Cardiac atrium fibroblast (primary cell): ENCODE data around the gene FERMT2. TPM values are rescaled to one million over a fixed set of nuclear protein-coding genes. Genes with fewer than 3 reads are reported as not detected.

Experiments
- total RNA-seq: library from RNA; depleted of rRNA; stranded (reverse); fragments of >200 nt; gene quantifications from 2 replicates; pipeline ENCODE4 v1.2.3, GENCODE V29; 2015

FERMT2 gene, protein sequence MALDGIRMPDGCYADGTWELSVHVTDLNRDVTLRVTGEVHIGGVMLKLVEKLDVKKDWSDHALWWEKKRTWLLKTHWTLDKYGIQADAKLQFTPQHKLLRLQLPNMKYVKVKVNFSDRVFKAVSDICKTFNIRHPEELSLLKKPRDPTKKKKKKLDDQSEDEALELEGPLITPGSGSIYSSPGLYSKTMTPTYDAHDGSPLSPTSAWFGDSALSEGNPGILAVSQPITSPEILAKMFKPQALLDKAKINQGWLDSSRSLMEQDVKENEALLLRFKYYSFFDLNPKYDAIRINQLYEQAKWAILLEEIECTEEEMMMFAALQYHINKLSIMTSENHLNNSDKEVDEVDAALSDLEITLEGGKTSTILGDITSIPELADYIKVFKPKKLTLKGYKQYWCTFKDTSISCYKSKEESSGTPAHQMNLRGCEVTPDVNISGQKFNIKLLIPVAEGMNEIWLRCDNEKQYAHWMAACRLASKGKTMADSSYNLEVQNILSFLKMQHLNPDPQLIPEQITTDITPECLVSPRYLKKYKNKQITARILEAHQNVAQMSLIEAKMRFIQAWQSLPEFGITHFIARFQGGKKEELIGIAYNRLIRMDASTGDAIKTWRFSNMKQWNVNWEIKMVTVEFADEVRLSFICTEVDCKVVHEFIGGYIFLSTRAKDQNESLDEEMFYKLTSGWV
- total RNA-seq = 164 and 195 TPM in 2 replicates

DNA sequence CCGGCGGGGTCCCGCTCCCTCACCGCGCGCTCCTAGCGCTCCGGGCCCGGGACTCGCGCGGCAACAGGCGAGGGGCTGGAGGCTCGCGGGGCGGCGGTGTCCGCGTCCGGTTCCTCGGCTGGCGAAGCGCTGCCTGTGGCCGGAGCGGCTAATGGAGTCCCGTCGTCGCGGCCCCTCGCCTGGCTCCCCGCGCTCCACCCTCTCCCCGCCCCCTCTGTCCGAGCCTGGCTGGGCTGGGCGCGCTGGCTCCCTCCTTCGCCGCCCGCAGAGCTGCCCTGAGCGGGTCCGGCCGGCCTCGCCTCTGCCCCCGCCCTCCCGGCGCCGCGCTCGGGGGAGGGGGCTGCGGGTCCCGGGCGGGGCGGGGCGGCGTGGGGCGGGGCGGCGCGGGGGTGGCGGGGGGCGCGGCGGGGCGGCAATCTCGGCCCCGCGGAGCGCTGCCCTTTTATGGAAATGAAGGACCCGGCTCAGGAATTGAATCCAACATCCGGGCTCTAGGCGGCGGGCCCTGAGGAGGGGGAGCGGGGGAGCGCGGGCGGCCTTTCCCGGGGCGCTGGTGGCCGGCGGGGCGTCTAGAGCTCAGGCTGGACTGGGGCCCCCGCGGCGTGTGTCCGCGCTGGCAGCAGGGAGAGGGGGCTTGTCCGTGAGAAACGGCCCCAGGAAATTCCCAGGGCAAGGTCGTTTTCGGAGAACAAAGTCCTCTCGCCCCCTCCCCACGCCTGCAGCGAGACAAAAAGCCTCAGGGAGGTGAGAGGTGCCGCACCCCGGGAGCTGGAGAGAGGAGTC lies at the start of gene FERMT2:
FERMT2 (minus strand) TSS at position 153 of the 783 bp plus-strand sequence. CDS start 482 bp downstream, outside the sequence.

Other genes starting within 250 kb of the FERMT2 start
- gene PSMC6, start 243.8 kb downstream of the FERMT2 start, total RNA-seq = 50.4 and 68.7 TPM in 2 replicates
- gene STYX, start 220.9 kb downstream of the FERMT2 start, total RNA-seq = 16.1 and 18.0 TPM in 2 replicates
- gene GNPNAT1, start 159.4 kb downstream of the FERMT2 start, total RNA-seq = 20.2 and 28.0 TPM in 2 replicates
- 5.8 and 8.7 TPM in 2 replicates for gene DDHD1, start 202.3 kb upstream of the FERMT2 start, total RNA-seq